Ovary (tissue), 3 donors: Measurements from ENCODE around the gene SMCO4.

ENCODE experiments used
- POLR2A ChIP-seq: fragments of 450-650 bp; IDR thresholded peaks from one replicate; pipeline ENCODE4 v1.6.1; 2017; ENCODE audit warnings: antibody characterized with exemption, mild to moderate bottlenecking, moderate library complexity
- TF ChIP-seq, protein P1 (sequence below), 3 donors: fragments of 450-650 bp in 2 of 3; fragments of 200-600 bp in 1 of 3; IDR thresholded peaks; one replicate each; pipeline versions ENCODE4 v1.5.1 to v1.8.0; 2016 to 2022; ENCODE audit warnings: antibody characterized with exemption in 3 of 3, mild to moderate bottlenecking in 1 of 3
- donor health status: DM: no; HTN: no; CAD: no.

- TF ChIP-seq, protein P1, sequence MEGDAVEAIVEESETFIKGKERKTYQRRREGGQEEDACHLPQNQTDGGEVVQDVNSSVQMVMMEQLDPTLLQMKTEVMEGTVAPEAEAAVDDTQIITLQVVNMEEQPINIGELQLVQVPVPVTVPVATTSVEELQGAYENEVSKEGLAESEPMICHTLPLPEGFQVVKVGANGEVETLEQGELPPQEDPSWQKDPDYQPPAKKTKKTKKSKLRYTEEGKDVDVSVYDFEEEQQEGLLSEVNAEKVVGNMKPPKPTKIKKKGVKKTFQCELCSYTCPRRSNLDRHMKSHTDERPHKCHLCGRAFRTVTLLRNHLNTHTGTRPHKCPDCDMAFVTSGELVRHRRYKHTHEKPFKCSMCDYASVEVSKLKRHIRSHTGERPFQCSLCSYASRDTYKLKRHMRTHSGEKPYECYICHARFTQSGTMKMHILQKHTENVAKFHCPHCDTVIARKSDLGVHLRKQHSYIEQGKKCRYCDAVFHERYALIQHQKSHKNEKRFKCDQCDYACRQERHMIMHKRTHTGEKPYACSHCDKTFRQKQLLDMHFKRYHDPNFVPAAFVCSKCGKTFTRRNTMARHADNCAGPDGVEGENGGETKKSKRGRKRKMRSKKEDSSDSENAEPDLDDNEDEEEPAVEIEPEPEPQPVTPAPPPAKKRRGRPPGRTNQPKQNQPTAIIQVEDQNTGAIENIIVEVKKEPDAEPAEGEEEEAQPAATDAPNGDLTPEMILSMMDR (IDR thresholded peaks at IDR 0.05): no peak
- no peak for TF ChIP-seq POLR2A
These were observed 64.3 kb downstream of the SMCO4 start for GRCh38 chr11:93478841-93479240.
